H1 (cell line): ENCODE measurements around the gene RAB43.

Source experiments
- CREB1 ChIP-seq: IDR thresholded peaks from 2 replicates; pipeline ENCODE4 v1.6.1; 2012; ENCODE audit warnings: inconsistent platforms
- CTCF ChIP-seq, 3 experiments: IDR thresholded peaks; 1 replicate in 2 of 3; 2 replicates in 1 of 3; pipeline versions ENCODE4 v1.5.1 to v1.6.1; 2011; ENCODE audit warnings: low read length in 3 of 3, mild to moderate bottlenecking in 3 of 3, inconsistent platforms in 2 of 3, low read depth in 1 of 3, moderate library complexity in 1 of 3; ENCODE audit not compliant: insufficient read depth in 1 of 3; ENCODE audit errors: control extremely low read depth in 1 of 3
- HDAC2 ChIP-seq, 2 experiments: fragments of 300-600 bp in 1 of 2; sonication (generic) in 1 of 2; IDR thresholded peaks; 2 replicates each; pipeline ENCODE4 v1.6.1; 2011 to 2012; ENCODE audit warnings: low read depth in 2 of 2, low read length in 2 of 2, mild to moderate bottlenecking in 2 of 2, moderate library complexity in 2 of 2, borderline replicate concordance in 1 of 2, inconsistent platforms in 1 of 2
- MAFK ChIP-seq: IDR thresholded peaks from 2 replicates; pipeline ENCODE4 v1.6.1; 2012; ENCODE audit warnings: low read depth, mild to moderate bottlenecking, improper control_type of control experiment, low read length
- POLR2A ChIP-seq, 2 experiments: IDR thresholded peaks; 1 replicate in 1 of 2; 2 replicates in 1 of 2; pipeline ENCODE4 v1.6.1; 2011; ENCODE audit warnings: low read depth in 2 of 2, low read length in 2 of 2, mild to moderate bottlenecking in 2 of 2; ENCODE audit errors: control extremely low read depth in 1 of 2
- RAD21 ChIP-seq, 2 experiments: IDR thresholded peaks in 1 of 2; conservative IDR thresholded peaks in 1 of 2; 2 replicates each; pipeline ENCODE4 v1.6.1; 2011; ENCODE audit warnings: low read depth in 2 of 2, low read length in 2 of 2, improper control_type of control experiment in 1 of 2, inconsistent platforms in 1 of 2, mild to moderate bottlenecking in 1 of 2, moderate library complexity in 1 of 2
- SIRT6 ChIP-seq: IDR thresholded peaks from one replicate; pipeline ENCODE4 v1.7.1; 2012; ENCODE audit warnings: low read length, inconsistent platforms
- SIX5 ChIP-seq: IDR thresholded peaks from 2 replicates; pipeline ENCODE4 v1.6.1; 2011; ENCODE audit warnings: mild to moderate bottlenecking, low read depth, low read length
- YY1 ChIP-seq: IDR thresholded peaks from 2 replicates; pipeline ENCODE4 v1.6.1; 2011; ENCODE audit warnings: low read depth, mild to moderate bottlenecking, low read length

- TF ChIP-seq YY1 (no peak), CTCF (IDR thresholded peaks at IDR 0.05; ENCODE audit: control extremely low read depth in 1 of 3, insufficient read depth in 1 of 3, low read depth in 1 of 3, low read length in 3 of 3) (no peak), RAD21 (IDR thresholded peaks at IDR 0.05 in 1 of 2, conservative IDR thresholded peaks at IDR 0.05 in 1 of 2; ENCODE audit: low read depth in 2 of 2, low read length in 2 of 2) (no peak), HDAC2 (IDR thresholded peaks at IDR 0.05; ENCODE audit: borderline replicate concordance in 1 of 2, low read depth in 2 of 2, low read length in 2 of 2) (no peak), SIX5 (no peak), POLR2A (IDR thresholded peaks at IDR 0.05; ENCODE audit: control extremely low read depth in 1 of 2, low read depth in 2 of 2, low read length in 2 of 2) (no peak), CREB1 (no peak), SIRT6 (no peak), MAFK (no peak)
Observed at GRCh38 chr3:129085165-129085715, 36.4 kb downstream of the RAB43 start.
